ENCODE results near the gene LRBA.

The LRBA gene

DNA sequence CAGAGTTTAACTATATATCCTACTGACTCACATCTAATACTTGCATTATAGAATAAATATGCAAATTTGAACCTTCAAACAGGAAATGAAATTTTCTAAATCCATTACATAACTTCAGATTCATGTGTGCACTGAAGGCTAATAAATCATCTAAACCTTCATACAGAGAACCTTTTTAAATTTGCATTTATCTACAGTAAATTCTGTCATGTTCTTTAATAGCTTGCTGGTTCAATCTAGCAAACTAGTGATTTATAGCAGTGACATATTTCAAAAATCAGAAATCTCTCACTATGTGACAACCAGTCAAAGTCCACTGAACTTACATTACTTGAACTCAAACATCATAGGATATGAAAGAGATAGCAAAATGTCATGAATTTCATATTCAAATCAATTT is 65.1 kb downstream of the LRBA start:
- Histone ChIP-seq H3K4me3 (no peak overlapping the region), H3K27ac (no peak overlapping the region)
- DNase-seq (ENCODE audit: low spot score), result no peak
- TF ChIP-seq CTCF (IDR thresholded peaks at IDR 0.05), result no peak

GRCh38 chr4:150949342-150949741 is 65.7 kb downstream of the LRBA start:
- no peak for TF ChIP-seq CTCF (IDR thresholded peaks at IDR 0.05)
- H3K27ac ChIP-seq, result no peak overlapping the region
- no peak for DNase-seq (ENCODE audit: low spot score)
- H3K4me3 ChIP-seq, result no peak overlapping the region

DNA sequence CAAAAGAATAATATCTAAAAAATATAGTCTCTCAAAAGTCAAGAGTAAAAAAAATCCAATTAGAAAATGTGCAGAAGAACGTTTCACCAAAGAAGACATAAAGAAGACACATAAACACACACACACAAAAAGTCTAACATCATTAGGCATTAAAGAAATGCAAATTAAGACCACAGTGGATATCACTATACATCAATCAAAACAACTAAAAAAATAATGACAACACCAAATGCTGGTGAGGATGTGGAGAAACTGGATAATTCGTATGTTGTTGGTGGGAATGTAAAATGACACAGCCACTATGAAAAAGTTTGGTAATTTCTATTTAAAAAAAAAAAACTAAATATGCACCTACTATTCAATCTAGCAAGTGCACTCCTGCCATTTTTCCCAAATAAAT is 66.4 kb downstream of the LRBA start:
- no peak for DNase-seq (ENCODE audit: low spot score)
- no peak for TF ChIP-seq CTCF (IDR thresholded peaks at IDR 0.05)
- no peak overlapping the region for H3K27ac ChIP-seq
- no peak overlapping the region for H3K4me3 ChIP-seq

- no peak for TF ChIP-seq CTCF (IDR thresholded peaks at IDR 0.05)
- H3K4me3 ChIP-seq, result no peak overlapping the region
- no peak overlapping the region for H3K27ac ChIP-seq
- DNase-seq (ENCODE audit: low spot score), result no peak
Observed at GRCh38 chr4:150948074-150948473, 67.0 kb downstream of the LRBA start.

- DNase-seq (ENCODE audit: low spot score), result no peak
- TF ChIP-seq CTCF (IDR thresholded peaks at IDR 0.05), result no peak
- Histone ChIP-seq H3K27ac (no peak overlapping the region), H3K4me3 (no peak overlapping the region)
Observed at GRCh38 chr4:150944660-150945059, 70.4 kb downstream of the LRBA start.

- DNase-seq (ENCODE audit: low spot score), result no peak
- Histone ChIP-seq H3K4me3 (no peak overlapping the region), H3K27ac (no peak overlapping the region)
- TF ChIP-seq CTCF (IDR thresholded peaks at IDR 0.05), result no peak
Observed at GRCh38 chr4:150943818-150944217, 71.3 kb downstream of the LRBA start.

DNA sequence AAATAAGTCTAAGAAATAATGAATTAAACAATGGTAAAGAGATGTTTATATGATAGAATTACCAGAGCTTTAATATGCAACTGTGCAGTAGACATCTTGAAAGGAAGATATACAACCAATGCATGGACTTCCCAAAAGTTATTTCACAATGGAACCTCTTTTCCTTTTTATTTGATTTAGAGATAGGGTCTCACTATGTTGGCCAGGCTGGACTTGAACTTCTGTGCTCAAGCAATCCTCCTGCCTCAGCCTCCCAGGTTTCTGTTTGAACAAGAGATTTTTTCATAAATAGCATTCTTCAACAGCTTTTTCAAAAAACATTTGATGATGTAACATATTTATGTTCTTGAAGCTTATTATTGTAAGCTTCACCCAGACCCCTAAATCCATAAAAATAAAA is 72.0 kb downstream of the LRBA start:
- H3K27ac ChIP-seq, result no peak overlapping the region
- TF ChIP-seq CTCF (IDR thresholded peaks at IDR 0.05), result no peak
- no peak overlapping the region for H3K4me3 ChIP-seq
- DNase-seq (ENCODE audit: low spot score), result no peak
